HEK293 (cell line): ENCODE results near the gene PRUNE1.

Experiments
- GLI4 ChIP-seq: fragments of 450-650 bp; formaldehyde crosslinking; IDR thresholded peaks from 2 replicates; pipeline ENCODE4 v1.5.1; 2016; ENCODE audit warnings: missing biosample characterization, missing genetic modification characterization
- KLF10 ChIP-seq: fragments of 450-650 bp; IDR thresholded peaks from 2 replicates; pipeline ENCODE4 v1.5.1; 2018; ENCODE audit warnings: missing biosample characterization, mild to moderate bottlenecking, missing genetic modification characterization
- KLF16 ChIP-seq: fragments of 450-650 bp; formaldehyde crosslinking; IDR thresholded peaks from 2 replicates; pipeline ENCODE4 v1.5.1; 2017; ENCODE audit warnings: missing biosample characterization, missing genetic modification characterization
- TCF7L2 ChIP-seq: IDR thresholded peaks from 2 replicates; pipeline ENCODE4 v1.6.1; 2011; ENCODE audit warnings: low read depth, mild to moderate bottlenecking, inconsistent platforms, low read length, moderate library complexity, borderline replicate concordance
- TRIM28 ChIP-seq: IDR thresholded peaks from 2 replicates; pipeline ENCODE4 v1.6.1; 2011; ENCODE audit warnings: low read length, control low read depth, borderline replicate concordance
- ZFHX2 ChIP-seq: fragments of 450-650 bp; formaldehyde crosslinking; conservative IDR thresholded peaks from 2 replicates; pipeline ENCODE4 v1.5.1; 2016; ENCODE audit warnings: missing biosample characterization, missing genetic modification characterization
- ZFP41 ChIP-seq: fragments of 450-650 bp; formaldehyde crosslinking; IDR thresholded peaks from 2 replicates; pipeline ENCODE4 v1.5.1; 2016; ENCODE audit warnings: missing biosample characterization, missing genetic modification characterization, borderline replicate concordance
- ZNF324 ChIP-seq: fragments of 450-650 bp; formaldehyde crosslinking; IDR thresholded peaks from 2 replicates; pipeline ENCODE4 v1.5.1; 2016; ENCODE audit warnings: missing biosample characterization, missing genetic modification characterization
- ZNF341 ChIP-seq: fragments of 450-650 bp; formaldehyde crosslinking; IDR thresholded peaks from 2 replicates; pipeline ENCODE4; 2016; ENCODE audit warnings: low read depth, missing biosample characterization, missing genetic modification characterization
- ZNF423 ChIP-seq: fragments of 450-650 bp; formaldehyde crosslinking; IDR thresholded peaks from 2 replicates; pipeline ENCODE4 v1.5.1; 2016; ENCODE audit warnings: missing biosample characterization, missing genetic modification characterization
- ZNF596 ChIP-seq: fragments of 450-650 bp; IDR thresholded peaks from 2 replicates; pipeline ENCODE4 v1.5.0; 2018; ENCODE audit warnings: missing biosample characterization, mild to moderate bottlenecking, missing genetic modification characterization, moderate library complexity
- ZNF600 ChIP-seq: fragments of 450-650 bp; formaldehyde crosslinking; IDR thresholded peaks from 2 replicates; pipeline ENCODE4 v1.5.1; 2016; ENCODE audit warnings: missing biosample characterization, missing genetic modification characterization
- ZNF610 ChIP-seq: fragments of 450-650 bp; formaldehyde crosslinking; IDR thresholded peaks from 2 replicates; pipeline ENCODE4 v1.5.1; 2016; ENCODE audit warnings: missing biosample characterization, missing genetic modification characterization, borderline replicate concordance
- ZNF626 ChIP-seq: fragments of 450-650 bp; sonication (Bioruptor Pico); formaldehyde crosslinking; IDR thresholded peaks from 2 replicates; pipeline ENCODE4 v1.5.1; 2018; ENCODE audit warnings: missing biosample characterization, missing genetic modification characterization, inconsistent platforms
- ZNF701 ChIP-seq: fragments of 450-650 bp; formaldehyde crosslinking; IDR thresholded peaks from 2 replicates; pipeline ENCODE4 v1.5.1; 2016; ENCODE audit warnings: missing biosample characterization, missing genetic modification characterization
- ZNF791 ChIP-seq: fragments of 450-650 bp; formaldehyde crosslinking; IDR thresholded peaks from 2 replicates; pipeline ENCODE4 v1.5.1; 2016; ENCODE audit warnings: missing biosample characterization, missing genetic modification characterization
- TF ChIP-seq, protein P1 (sequence below): fragments of 450-650 bp; formaldehyde crosslinking; IDR thresholded peaks from 2 replicates; pipeline ENCODE4 v1.5.1; 2016; ENCODE audit warnings: missing biosample characterization, missing genetic modification characterization
- TF ChIP-seq, protein P2 (sequence below): fragments of 450-650 bp; formaldehyde crosslinking; IDR thresholded peaks from 2 replicates; pipeline ENCODE4 v1.5.1; 2017; ENCODE audit warnings: missing biosample characterization, missing genetic modification characterization
- TF ChIP-seq, protein P3 (sequence below): fragments of 450-650 bp; formaldehyde crosslinking; IDR thresholded peaks from 2 replicates; pipeline ENCODE4 v1.5.1; 2016; ENCODE audit warnings: missing biosample characterization, missing genetic modification characterization
- TF ChIP-seq, protein P4 (sequence below): fragments of 450-650 bp; formaldehyde crosslinking; IDR thresholded peaks from 2 replicates; pipeline ENCODE4 v1.5.1; 2016; ENCODE audit warnings: missing biosample characterization, missing genetic modification characterization, low read depth
- TF ChIP-seq, protein P5 (sequence below): fragments of 450-650 bp; formaldehyde crosslinking; IDR thresholded peaks from 2 replicates; pipeline ENCODE4 v1.5.1; 2016; ENCODE audit warnings: missing biosample characterization, missing genetic modification characterization, borderline replicate concordance
- TF ChIP-seq, protein P6 (sequence below): fragments of 450-650 bp; formaldehyde crosslinking; IDR thresholded peaks from 2 replicates; pipeline ENCODE4 v1.5.1; 2016; ENCODE audit warnings: missing biosample characterization, missing genetic modification characterization
- TF ChIP-seq, protein P7 (sequence below): fragments of 450-650 bp; formaldehyde crosslinking; IDR thresholded peaks from 2 replicates; pipeline ENCODE4 v1.5.1; 2016; ENCODE audit warnings: missing biosample characterization, missing genetic modification characterization

The PRUNE1 gene

DNA sequence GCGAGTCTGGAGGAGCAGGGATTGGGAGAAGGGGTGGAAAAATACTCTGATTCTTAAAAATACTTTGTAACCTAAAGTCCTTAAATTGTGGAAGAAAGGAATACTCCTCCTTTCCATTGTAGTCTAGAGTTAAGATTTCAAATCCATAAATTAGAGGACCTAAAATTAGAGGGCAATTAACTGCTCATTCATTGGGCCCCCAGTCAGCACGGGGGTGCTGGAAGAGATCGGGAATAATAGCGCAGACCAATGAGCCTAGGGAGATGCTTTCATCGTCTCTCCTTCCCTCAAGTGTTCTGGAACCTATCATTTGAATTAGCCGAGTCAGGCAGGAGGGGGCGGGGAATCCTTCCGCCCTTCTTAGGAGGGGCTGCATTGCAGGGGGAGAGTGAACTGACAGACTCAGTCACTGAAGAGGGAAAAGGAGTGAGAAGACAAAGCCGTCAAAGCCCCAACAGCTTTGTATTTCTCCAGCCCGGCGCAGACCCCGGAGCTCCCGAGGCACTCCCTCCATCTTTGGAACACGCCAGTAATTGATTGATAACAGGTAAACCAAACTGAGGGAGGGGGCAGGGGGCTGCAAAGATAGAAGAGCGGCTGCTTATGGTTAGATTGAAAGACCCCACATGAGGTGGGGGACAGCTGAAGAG lies 51.9 kb downstream of the PRUNE1 start, which contains the start of gene MLLT11 (continued):
- TF ChIP-seq ZNF610 (no peak), ZNF701 (tag by site-specific recombination) (no peak), ZNF596 (peak; percentile 49; the same call in 1 of the 2 replicates), GLI4 (tag by site-specific recombination) (no peak), ZNF791 (tag by site-specific recombination) (no peak), KLF10 (no peak), ZNF341 (tag by site-specific recombination) (peak; percentile 96), KLF16 (tag by site-specific recombination) (no peak), ZFHX2 (tag by site-specific recombination) (no peak), ZNF626 (tag by site-specific recombination) (no peak), TCF7L2 (no peak), ZNF423 (tag by site-specific recombination) (no peak), TRIM28 (peak; percentile 78; the same call in 1 of the 2 replicates), ZNF324 (tag by site-specific recombination) (no peak), ZNF600 (tag by site-specific recombination) (peak; percentile 100), ZFP41 (tag by site-specific recombination) (no peak)
- TF ChIP-seq, protein P1, sequence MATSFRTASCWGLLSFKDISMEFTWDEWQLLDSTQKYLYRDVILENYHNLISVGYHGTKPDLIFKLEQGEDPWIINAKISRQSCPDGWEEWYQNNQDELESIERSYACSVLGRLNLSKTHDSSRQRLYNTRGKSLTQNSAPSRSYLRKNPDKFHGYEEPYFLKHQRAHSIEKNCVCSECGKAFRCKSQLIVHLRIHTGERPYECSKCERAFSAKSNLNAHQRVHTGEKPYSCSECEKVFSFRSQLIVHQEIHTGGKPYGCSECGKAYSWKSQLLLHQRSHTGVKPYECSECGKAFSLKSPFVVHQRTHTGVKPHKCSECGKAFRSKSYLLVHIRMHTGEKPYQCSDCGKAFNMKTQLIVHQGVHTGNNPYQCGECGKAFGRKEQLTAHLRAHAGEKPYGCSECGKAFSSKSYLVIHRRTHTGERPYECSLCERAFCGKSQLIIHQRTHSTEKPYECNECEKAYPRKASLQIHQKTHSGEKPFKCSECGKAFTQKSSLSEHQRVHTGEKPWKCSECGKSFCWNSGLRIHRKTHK: no peak
- TF ChIP-seq, protein P2, sequence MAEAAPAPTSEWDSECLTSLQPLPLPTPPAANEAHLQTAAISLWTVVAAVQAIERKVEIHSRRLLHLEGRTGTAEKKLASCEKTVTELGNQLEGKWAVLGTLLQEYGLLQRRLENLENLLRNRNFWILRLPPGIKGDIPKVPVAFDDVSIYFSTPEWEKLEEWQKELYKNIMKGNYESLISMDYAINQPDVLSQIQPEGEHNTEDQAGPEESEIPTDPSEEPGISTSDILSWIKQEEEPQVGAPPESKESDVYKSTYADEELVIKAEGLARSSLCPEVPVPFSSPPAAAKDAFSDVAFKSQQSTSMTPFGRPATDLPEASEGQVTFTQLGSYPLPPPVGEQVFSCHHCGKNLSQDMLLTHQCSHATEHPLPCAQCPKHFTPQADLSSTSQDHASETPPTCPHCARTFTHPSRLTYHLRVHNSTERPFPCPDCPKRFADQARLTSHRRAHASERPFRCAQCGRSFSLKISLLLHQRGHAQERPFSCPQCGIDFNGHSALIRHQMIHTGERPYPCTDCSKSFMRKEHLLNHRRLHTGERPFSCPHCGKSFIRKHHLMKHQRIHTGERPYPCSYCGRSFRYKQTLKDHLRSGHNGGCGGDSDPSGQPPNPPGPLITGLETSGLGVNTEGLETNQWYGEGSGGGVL: peak; percentile 82
- TF ChIP-seq, protein P3, sequence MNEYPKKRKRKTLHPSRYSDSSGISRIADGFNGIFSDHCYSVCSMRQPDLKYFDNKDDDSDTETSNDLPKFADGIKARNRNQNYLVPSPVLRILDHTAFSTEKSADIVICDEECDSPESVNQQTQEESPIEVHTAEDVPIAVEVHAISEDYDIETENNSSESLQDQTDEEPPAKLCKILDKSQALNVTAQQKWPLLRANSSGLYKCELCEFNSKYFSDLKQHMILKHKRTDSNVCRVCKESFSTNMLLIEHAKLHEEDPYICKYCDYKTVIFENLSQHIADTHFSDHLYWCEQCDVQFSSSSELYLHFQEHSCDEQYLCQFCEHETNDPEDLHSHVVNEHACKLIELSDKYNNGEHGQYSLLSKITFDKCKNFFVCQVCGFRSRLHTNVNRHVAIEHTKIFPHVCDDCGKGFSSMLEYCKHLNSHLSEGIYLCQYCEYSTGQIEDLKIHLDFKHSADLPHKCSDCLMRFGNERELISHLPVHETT (tag by site-specific recombination): no peak
- TF ChIP-seq, protein P4, sequence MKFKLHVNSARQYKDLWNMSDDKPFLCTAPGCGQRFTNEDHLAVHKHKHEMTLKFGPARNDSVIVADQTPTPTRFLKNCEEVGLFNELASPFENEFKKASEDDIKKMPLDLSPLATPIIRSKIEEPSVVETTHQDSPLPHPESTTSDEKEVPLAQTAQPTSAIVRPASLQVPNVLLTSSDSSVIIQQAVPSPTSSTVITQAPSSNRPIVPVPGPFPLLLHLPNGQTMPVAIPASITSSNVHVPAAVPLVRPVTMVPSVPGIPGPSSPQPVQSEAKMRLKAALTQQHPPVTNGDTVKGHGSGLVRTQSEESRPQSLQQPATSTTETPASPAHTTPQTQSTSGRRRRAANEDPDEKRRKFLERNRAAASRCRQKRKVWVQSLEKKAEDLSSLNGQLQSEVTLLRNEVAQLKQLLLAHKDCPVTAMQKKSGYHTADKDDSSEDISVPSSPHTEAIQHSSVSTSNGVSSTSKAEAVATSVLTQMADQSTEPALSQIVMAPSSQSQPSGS (tag by site-specific recombination): no peak
- TF ChIP-seq, protein P5, sequence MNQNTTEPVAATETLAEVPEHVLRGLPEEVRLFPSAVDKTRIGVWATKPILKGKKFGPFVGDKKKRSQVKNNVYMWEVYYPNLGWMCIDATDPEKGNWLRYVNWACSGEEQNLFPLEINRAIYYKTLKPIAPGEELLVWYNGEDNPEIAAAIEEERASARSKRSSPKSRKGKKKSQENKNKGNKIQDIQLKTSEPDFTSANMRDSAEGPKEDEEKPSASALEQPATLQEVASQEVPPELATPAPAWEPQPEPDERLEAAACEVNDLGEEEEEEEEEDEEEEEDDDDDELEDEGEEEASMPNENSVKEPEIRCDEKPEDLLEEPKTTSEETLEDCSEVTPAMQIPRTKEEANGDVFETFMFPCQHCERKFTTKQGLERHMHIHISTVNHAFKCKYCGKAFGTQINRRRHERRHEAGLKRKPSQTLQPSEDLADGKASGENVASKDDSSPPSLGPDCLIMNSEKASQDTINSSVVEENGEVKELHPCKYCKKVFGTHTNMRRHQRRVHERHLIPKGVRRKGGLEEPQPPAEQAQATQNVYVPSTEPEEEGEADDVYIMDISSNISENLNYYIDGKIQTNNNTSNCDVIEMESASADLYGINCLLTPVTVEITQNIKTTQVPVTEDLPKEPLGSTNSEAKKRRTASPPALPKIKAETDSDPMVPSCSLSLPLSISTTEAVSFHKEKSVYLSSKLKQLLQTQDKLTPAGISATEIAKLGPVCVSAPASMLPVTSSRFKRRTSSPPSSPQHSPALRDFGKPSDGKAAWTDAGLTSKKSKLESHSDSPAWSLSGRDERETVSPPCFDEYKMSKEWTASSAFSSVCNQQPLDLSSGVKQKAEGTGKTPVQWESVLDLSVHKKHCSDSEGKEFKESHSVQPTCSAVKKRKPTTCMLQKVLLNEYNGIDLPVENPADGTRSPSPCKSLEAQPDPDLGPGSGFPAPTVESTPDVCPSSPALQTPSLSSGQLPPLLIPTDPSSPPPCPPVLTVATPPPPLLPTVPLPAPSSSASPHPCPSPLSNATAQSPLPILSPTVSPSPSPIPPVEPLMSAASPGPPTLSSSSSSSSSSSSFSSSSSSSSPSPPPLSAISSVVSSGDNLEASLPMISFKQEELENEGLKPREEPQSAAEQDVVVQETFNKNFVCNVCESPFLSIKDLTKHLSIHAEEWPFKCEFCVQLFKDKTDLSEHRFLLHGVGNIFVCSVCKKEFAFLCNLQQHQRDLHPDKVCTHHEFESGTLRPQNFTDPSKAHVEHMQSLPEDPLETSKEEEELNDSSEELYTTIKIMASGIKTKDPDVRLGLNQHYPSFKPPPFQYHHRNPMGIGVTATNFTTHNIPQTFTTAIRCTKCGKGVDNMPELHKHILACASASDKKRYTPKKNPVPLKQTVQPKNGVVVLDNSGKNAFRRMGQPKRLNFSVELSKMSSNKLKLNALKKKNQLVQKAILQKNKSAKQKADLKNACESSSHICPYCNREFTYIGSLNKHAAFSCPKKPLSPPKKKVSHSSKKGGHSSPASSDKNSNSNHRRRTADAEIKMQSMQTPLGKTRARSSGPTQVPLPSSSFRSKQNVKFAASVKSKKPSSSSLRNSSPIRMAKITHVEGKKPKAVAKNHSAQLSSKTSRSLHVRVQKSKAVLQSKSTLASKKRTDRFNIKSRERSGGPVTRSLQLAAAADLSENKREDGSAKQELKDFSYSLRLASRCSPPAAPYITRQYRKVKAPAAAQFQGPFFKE: no peak
- TF ChIP-seq, protein P6, sequence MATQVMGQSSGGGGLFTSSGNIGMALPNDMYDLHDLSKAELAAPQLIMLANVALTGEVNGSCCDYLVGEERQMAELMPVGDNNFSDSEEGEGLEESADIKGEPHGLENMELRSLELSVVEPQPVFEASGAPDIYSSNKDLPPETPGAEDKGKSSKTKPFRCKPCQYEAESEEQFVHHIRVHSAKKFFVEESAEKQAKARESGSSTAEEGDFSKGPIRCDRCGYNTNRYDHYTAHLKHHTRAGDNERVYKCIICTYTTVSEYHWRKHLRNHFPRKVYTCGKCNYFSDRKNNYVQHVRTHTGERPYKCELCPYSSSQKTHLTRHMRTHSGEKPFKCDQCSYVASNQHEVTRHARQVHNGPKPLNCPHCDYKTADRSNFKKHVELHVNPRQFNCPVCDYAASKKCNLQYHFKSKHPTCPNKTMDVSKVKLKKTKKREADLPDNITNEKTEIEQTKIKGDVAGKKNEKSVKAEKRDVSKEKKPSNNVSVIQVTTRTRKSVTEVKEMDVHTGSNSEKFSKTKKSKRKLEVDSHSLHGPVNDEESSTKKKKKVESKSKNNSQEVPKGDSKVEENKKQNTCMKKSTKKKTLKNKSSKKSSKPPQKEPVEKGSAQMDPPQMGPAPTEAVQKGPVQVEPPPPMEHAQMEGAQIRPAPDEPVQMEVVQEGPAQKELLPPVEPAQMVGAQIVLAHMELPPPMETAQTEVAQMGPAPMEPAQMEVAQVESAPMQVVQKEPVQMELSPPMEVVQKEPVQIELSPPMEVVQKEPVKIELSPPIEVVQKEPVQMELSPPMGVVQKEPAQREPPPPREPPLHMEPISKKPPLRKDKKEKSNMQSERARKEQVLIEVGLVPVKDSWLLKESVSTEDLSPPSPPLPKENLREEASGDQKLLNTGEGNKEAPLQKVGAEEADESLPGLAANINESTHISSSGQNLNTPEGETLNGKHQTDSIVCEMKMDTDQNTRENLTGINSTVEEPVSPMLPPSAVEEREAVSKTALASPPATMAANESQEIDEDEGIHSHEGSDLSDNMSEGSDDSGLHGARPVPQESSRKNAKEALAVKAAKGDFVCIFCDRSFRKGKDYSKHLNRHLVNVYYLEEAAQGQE: no peak
- TF ChIP-seq, protein P7, sequence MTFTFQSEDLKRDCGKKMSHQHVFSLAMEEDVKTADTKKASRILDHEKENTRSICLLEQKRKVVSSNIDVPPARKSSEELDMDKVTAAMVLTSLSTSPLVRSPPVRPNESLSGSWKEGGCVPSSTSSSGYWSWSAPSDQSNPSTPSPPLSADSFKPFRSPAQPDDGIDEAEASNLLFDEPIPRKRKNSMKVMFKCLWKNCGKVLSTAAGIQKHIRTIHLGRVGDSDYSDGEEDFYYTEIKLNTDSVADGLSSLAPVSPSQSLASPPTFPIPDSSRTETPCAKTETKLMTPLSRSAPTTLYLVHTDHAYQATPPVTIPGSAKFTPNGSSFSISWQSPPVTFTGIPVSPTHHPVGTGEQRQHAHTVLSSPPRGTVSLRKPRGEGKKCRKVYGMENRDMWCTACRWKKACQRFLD (tag by site-specific recombination): no peak
